SU-DHL-6 (cell line): ENCODE data around the gene GPR78.

Source experiments
- H2AFZ ChIP-seq: fragments of 200-600 bp; sonication (generic); 2 replicates; pipeline ENCODE4 v1.6.1; 2014; ENCODE audit warnings: low read depth, mild to moderate bottlenecking, moderate library complexity, mixed read lengths, antibody characterized with exemption, low read length; ENCODE audit not compliant: severe bottlenecking
- H3F3A ChIP-seq: fragments of 200-600 bp; shearing (Covaris generic); 2 replicates; pipeline ENCODE4 v1.6.0; 2016; ENCODE audit warnings: antibody characterized with exemption, mild to moderate bottlenecking; ENCODE audit not compliant: insufficient read depth
- H3K27ac ChIP-seq: fragments of 200-600 bp; sonication (generic); 2 replicates; pipeline ENCODE4 v1.5.1; 2016; ENCODE audit warnings: low read depth, mild to moderate bottlenecking, low read length, moderate library complexity, mixed read lengths
- H3K27me3 ChIP-seq: fragments of 200-600 bp; sonication (generic), shearing (Covaris generic); 2 replicates; pipeline ENCODE4 v1.6.0; 2014; ENCODE audit warnings: mild to moderate bottlenecking, low read length
- H3K36me3 ChIP-seq: fragments of 200-600 bp; sonication (generic); 2 replicates; pipeline ENCODE4 v1.6.1; 2014; ENCODE audit warnings: mild to moderate bottlenecking, low read length, mixed read lengths
- H3K4me2 ChIP-seq: fragments of 300-600, 200-600 bp; shearing (Covaris generic), sonication (generic); 2 replicates; pipeline ENCODE4 v1.6.0; 2014; ENCODE audit warnings: low read length, low read depth, mild to moderate bottlenecking; ENCODE audit not compliant: poor library complexity, severe bottlenecking
- H3K4me3 ChIP-seq: fragments of 200-600 bp; sonication (generic); 2 replicates; pipeline ENCODE4 v1.5.1; 2014; ENCODE audit warnings: antibody characterized with exemption, low read length, mild to moderate bottlenecking, mixed read lengths; ENCODE audit not compliant: insufficient read depth, poor library complexity, severe bottlenecking
- H3K79me2 ChIP-seq: fragments of 200-600 bp; sonication (generic); 2 replicates; pipeline ENCODE4 v1.6.1; 2014; ENCODE audit warnings: mild to moderate bottlenecking, low read length, moderate library complexity; ENCODE audit not compliant: insufficient read depth
- H3K9ac ChIP-seq: fragments of 200-600 bp; sonication (generic); 2 replicates; pipeline ENCODE4 v1.7.0; 2014; ENCODE audit warnings: mild to moderate bottlenecking, low read length
- H3K9me2 ChIP-seq: fragments of 200-600 bp; sonication (generic); replicated peaks from 2 replicates; pipeline ENCODE4 v1.6.1; 2014; ENCODE audit warnings: low read length; ENCODE audit not compliant: insufficient read depth
- H3K9me3 ChIP-seq: fragments of 200-600 bp; sonication (generic); 2 replicates; pipeline ENCODE4 v1.6.1; 2014; ENCODE audit warnings: low read length, mixed read lengths; ENCODE audit not compliant: insufficient read depth
- H4K20me1 ChIP-seq: fragments of 200-600 bp; sonication (generic); 2 replicates; pipeline ENCODE4 v1.6.1; 2014; ENCODE audit warnings: low read depth, mild to moderate bottlenecking, antibody characterized with exemption, low read length, moderate library complexity, mixed read lengths
- CTCF ChIP-seq: fragments of 200-600 bp; sonication (generic); IDR thresholded peaks from one replicate; pipeline ENCODE4 v1.5.1; 2017; ENCODE audit warnings: antibody characterized with exemption, mild to moderate bottlenecking, low read length, moderate library complexity; ENCODE audit not compliant: insufficient read depth, poor library complexity, severe bottlenecking
- EZH2phosphoT487 ChIP-seq: fragments of 200-600 bp; sonication (generic), shearing (Covaris generic); conservative IDR thresholded peaks from 2 replicates; pipeline ENCODE4 v1.6.1; 2018; ENCODE audit warnings: mild to moderate bottlenecking, antibody characterized with exemption, low read length, moderate library complexity, mixed read lengths

The GPR78 gene

DNA sequence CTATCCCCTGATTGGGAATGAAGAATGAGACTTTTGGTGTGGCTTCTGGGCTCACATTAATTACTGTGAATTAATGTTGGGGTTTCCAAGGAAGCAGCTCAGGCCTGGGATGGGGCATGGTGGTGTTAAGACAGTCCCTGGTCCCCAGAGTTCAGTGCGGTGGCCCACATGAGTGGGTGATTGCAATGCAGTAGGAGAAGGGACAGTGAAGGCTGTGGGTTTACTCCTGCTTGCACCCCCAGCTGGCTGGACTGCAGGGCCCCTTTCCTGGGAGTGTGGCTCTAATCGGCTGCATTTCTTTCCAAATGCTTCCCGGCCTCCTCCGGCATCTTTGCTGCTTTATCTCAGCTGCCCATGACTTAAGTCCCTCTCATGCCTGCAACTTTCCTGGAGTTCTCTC is 28.2 kb upstream of the GPR78 start:
- H3K9ac ChIP-seq = no peak overlapping the region
- no peaks in the 10 kb centered on the region for H3K27me3 ChIP-seq
- no peaks in the 10 kb centered on the region for H3K36me3 ChIP-seq
- H3K4me3 ChIP-seq = no peak overlapping the region
- H3F3A ChIP-seq = no peaks in the 10 kb centered on the region
- no peaks in the 10 kb centered on the region for H3K79me2 ChIP-seq
- no peak overlapping the region for H3K27ac ChIP-seq
- TF ChIP-seq CTCF (no peak), EZH2phosphoT487 (no peak)
- no peak overlapping the region for H3K4me2 ChIP-seq
- no peak overlapping the region for H2AFZ ChIP-seq
- no peaks in the 10 kb centered on the region for H4K20me1 ChIP-seq
- no peaks in the 10 kb centered on the region for H3K9me3 ChIP-seq
- no peaks in the 10 kb centered on the region for H3K9me2 ChIP-seq

DNA sequence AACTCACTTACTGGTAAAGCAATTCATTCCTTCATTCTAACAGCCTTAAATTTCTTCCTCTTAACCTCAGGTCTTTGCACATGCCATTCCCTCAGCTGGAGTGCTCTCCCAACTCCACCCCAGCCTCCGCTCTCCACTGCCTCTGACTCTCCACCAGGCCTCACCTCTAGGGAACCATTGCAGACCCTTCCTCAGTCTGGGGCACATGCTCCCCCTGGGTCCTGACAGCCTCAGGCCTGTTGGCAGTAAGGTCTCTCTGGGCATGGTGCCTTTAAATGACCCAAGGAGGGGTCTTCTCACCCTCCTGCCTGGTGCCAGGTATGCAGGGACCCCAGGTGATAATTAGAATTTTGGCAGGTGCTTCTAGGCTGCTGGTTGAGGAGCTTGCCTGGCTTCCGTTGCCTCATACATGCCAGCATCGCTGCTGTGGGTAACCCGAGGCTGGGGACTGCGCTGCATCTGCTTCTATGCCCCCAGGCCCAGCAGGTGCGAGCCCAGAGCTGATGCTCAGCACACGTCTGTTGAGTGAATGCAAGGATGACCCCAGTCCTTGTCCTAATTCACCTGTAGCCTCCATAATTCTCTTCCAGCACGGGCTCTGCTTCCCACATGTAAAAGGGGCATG is 27.5 kb upstream of the GPR78 start:
- no peak overlapping the region for H3K4me2 ChIP-seq
- no peak overlapping the region for H3K27ac ChIP-seq
- TF ChIP-seq EZH2phosphoT487 (no peak), CTCF (no peak)
- H3K36me3 ChIP-seq = no peaks in the 10 kb centered on the region
- H3K27me3 ChIP-seq = no peaks in the 10 kb centered on the region
- H4K20me1 ChIP-seq = no peaks in the 10 kb centered on the region
- no peak overlapping the region for H3K4me3 ChIP-seq
- H2AFZ ChIP-seq = no peak overlapping the region
- H3K9me3 ChIP-seq = no peaks in the 10 kb centered on the region
- H3K9me2 ChIP-seq = no peaks in the 10 kb centered on the region
- no peaks in the 10 kb centered on the region for H3F3A ChIP-seq
- H3K9ac ChIP-seq = no peak overlapping the region
- no peaks in the 10 kb centered on the region for H3K79me2 ChIP-seq

GRCh38 chr4:8553216-8553615 is 27.0 kb upstream of the GPR78 start:
- no peak overlapping the region for H3K4me2 ChIP-seq
- H3K27me3 ChIP-seq = no peaks in the 10 kb centered on the region
- H3K9me2 ChIP-seq = no peaks in the 10 kb centered on the region
- H3K9me3 ChIP-seq = no peaks in the 10 kb centered on the region
- no peak overlapping the region for H3K4me3 ChIP-seq
- no peaks in the 10 kb centered on the region for H3K36me3 ChIP-seq
- no peak overlapping the region for H2AFZ ChIP-seq
- no peak overlapping the region for H3K9ac ChIP-seq
- H3K79me2 ChIP-seq = no peaks in the 10 kb centered on the region
- TF ChIP-seq CTCF (no peak), EZH2phosphoT487 (no peak)
- no peaks in the 10 kb centered on the region for H4K20me1 ChIP-seq
- H3F3A ChIP-seq = no peaks in the 10 kb centered on the region
- no peak overlapping the region for H3K27ac ChIP-seq
